K562 (cell line): ENCODE measurements around the gene APBA2. TPM values are rescaled to one million over a fixed set of nuclear protein-coding genes. Genes with fewer than 3 reads are reported as not detected.

Source experiments
- ATAC-seq: fragments of 200-7000 bp; cut with Tn5 transposase; 3 replicates; pipeline ENCODE4 v1.9.1; 2020; ENCODE audit warnings: moderate library complexity
- BruUV-seq: library from RNA; stranded (reverse); fragments of 400-500 nt; replicated peaks from 2 replicates; lab custom pipeline; 2021; lab: Mats Ljungman, UMichigan
- CTCF ChIA-PET: fragments of 300-600 bp; formaldehyde crosslinking; extraction: SDS; loops from one replicate; lab custom pipeline; 2021; ENCODE audit warnings: low intra/inter-chr PET ratio; lab: Yijun Ruan, JAX
- POLR2A ChIA-PET: fragments of 300-600, 350-650 bp; sonication (Branson Sonifier 250); formaldehyde crosslinking; extraction: SDS; loops from one replicate; lab custom pipeline; 2021; ENCODE audit warnings: antibody characterized with exemption, inconsistent platforms; lab: Yijun Ruan, JAX
- DNase-seq, 4 experiments: peaks; one replicate each; pipeline versions ENCODE4 v3.0.0 to v3.0.0-alpha.2; 2011 to 2018; ENCODE audit warnings: low spot score in 3 of 4, mixed read lengths in 3 of 4; ENCODE audit errors: extremely low read depth in 1 of 4
- FAIRE-seq: peaks from 2 replicates; lab custom pipeline; 2011; peaks lifted over from hg19 to GRCh38; lab: Jason Lieb, UNC
- H2AFZ ChIP-seq: 2 replicates; pipeline ENCODE4 v1.6.0; 2011; ENCODE audit warnings: low read depth, low read length, control low read depth, inconsistent platforms
- H3K27ac ChIP-seq: fragments of 200-600 bp; 3 replicates; pipeline ENCODE4 v1.8.0; 2011; ENCODE audit warnings: low read depth, mild to moderate bottlenecking, control low read depth, inconsistent platforms, low read length, moderate library complexity, mixed read lengths; ENCODE audit errors: extremely low read depth
- H3K27me3 ChIP-seq, 2 experiments: fragments of 300-600 bp in 1 of 2; 2 replicates in 1 of 2; 3 replicates in 1 of 2; pipeline versions ENCODE4 v1.6.0 to v1.8.0; 2011; ENCODE audit warnings: inconsistent platforms in 2 of 2, low read length in 2 of 2, mild to moderate bottlenecking in 1 of 2, mixed read lengths in 1 of 2, moderate library complexity in 1 of 2; ENCODE audit not compliant: control insufficient read depth in 2 of 2, insufficient read depth in 2 of 2
- H3K36me3 ChIP-seq: fragments of 300-600 bp; 3 replicates; pipeline ENCODE4 v1.8.0; 2011; ENCODE audit warnings: mild to moderate bottlenecking, low read length, inconsistent platforms; ENCODE audit not compliant: control insufficient read depth, insufficient read depth
- H3K4me1 ChIP-seq, 2 experiments: fragments of 200-600 bp in 1 of 2; replicated peaks in 1 of 2; 2 replicates in 1 of 2; 3 replicates in 1 of 2; pipeline versions ENCODE4 v1.5.1 to v1.8.0; 2011; ENCODE audit warnings: inconsistent platforms in 2 of 2, low read length in 2 of 2, mild to moderate bottlenecking in 1 of 2, mixed read lengths in 1 of 2, moderate library complexity in 1 of 2; ENCODE audit not compliant: control insufficient read depth in 2 of 2, insufficient read depth in 2 of 2
- H3K4me2 ChIP-seq: 2 replicates; pipeline ENCODE4 v1.6.1; 2011; ENCODE audit warnings: low read length, control low read depth, inconsistent platforms, mixed read lengths; ENCODE audit not compliant: insufficient read depth
- H3K4me3 ChIP-seq: fragments of 200-600 bp; sonication (generic), shearing (Covaris generic); 2 replicates; pipeline ENCODE4 v1.5.1; 2016; ENCODE audit warnings: control low read depth, inconsistent platforms
- H3K79me2 ChIP-seq: fragments of 200-600 bp; 3 replicates; pipeline ENCODE4 v1.8.0; 2011; ENCODE audit warnings: low read length, inconsistent platforms; ENCODE audit not compliant: control insufficient read depth, insufficient read depth
- H3K9ac ChIP-seq, 2 experiments: 2 replicates each; pipeline versions ENCODE4 v1.6.0 to v1.6.1; 2011; ENCODE audit warnings: low read depth in 2 of 2, low read length in 2 of 2, control low read depth in 1 of 2, inconsistent platforms in 1 of 2, mild to moderate bottlenecking in 1 of 2, mixed read lengths in 1 of 2; ENCODE audit not compliant: insufficient read depth in 1 of 2
- H3K9me1 ChIP-seq: one replicate; pipeline ENCODE4 v1.6.0; 2011; ENCODE audit warnings: inconsistent platforms, mild to moderate bottlenecking, low read length, moderate library complexity; ENCODE audit not compliant: control insufficient read depth, insufficient read depth
- H3K9me3 ChIP-seq: replicated peaks from 2 replicates; pipeline ENCODE4 v1.5.1; 2011; ENCODE audit warnings: low read depth, low read length, inconsistent platforms; ENCODE audit not compliant: control insufficient read depth, insufficient read depth
- H4K20me1 ChIP-seq: replicated peaks from 2 replicates; pipeline ENCODE4 v1.6.1; 2011; ENCODE audit warnings: low read length, inconsistent platforms, mixed read lengths; ENCODE audit not compliant: control insufficient read depth, insufficient read depth
- DACH1 ChIP-seq: fragments of 450-650 bp; IDR thresholded peaks from 2 replicates; pipeline ENCODE4 v1.6.1; 2018; ENCODE audit not compliant: partially characterized antibody
- TAL1 ChIP-seq: fragments of 450-650 bp; IDR thresholded peaks from 2 replicates; pipeline ENCODE4 v1.6.1; 2016; ENCODE audit warnings: mild to moderate bottlenecking
- ZNF232 ChIP-seq: sonication (generic); formaldehyde crosslinking; IDR thresholded peaks from 2 replicates; pipeline ENCODE4 v1.8.0; 2022; ENCODE audit warnings: mild to moderate bottlenecking, missing genetic modification reagents
- WGBS: fragments of 100-300 bp; shearing (Covaris generic); methylation state at CpG from one replicate; pipeline ENCODE4 v1.1.6; 2016; ENCODE audit warnings: low coverage, mixed read lengths; ENCODE audit not compliant: insufficient coverage; ENCODE audit errors: missing lambda C conversion rate; 5-methylcytosine and 5-hydroxymethylcytosine counted together
- in situ Hi-C: fragments of 300-500 bp; cut with MboI; formaldehyde crosslinking; loops from 4 replicates; pipeline ENCODE4 v1.15.0; 2018; ENCODE audit warnings: inconsistent platforms, mixed read lengths
- intact Hi-C: fragments of 100-400 bp; cut with micrococcal nuclease; formaldehyde crosslinking; loops from 2 replicates; pipeline ENCODE4 v1.14.2; 2022
- polyA plus RNA-seq, 8 experiments: library from polyadenylated mRNA; depleted of rRNA in 4 of 8; stranded (reverse) in 5 of 8; unstranded in 3 of 8; fragments of >200 nt; fragmentation: Nextera tagmentation in 2 of 8; fragmentation: Illumina TruSeq in 1 of 8; extraction: Ambion mirVana in 2 of 8; extraction: Trizol in 1 of 8; gene quantifications; 2 replicates each; pipeline versions ENCODE4 v1.2.1 to v1.2.3, GENCODE V29; 2011 to 2014; ENCODE audit warnings: inconsistent platforms in 1 of 8, missing spikeins in 1 of 8
- total RNA-seq, 7 experiments: library from RNA; depleted of rRNA in 6 of 7; stranded (reverse); fragments of >200 nt in 6 of 7; fragmentation: Illumina TruSeq in 2 of 7; extraction: Trizol in 2 of 7; gene quantifications; 2 replicates each; pipeline versions ENCODE4 v1.2.1 to v1.2.3, GENCODE V29; 2011 to 2021; ENCODE audit warnings: low replicate concordance in 1 of 7
- TF ChIP-seq, protein P1 (sequence below): fragments of 450-650 bp; IDR thresholded peaks from 2 replicates; pipeline ENCODE4 v1.6.1; 2016; ENCODE audit warnings: mild to moderate bottlenecking, moderate library complexity

Gene APBA2
- total and polyA plus RNA-seq, 9 of the 15 experiments (the other 6 are each of a cell fraction or from before 2014, with no cell fraction given), result 0.24 to 40.9 (median 25.2) TPM

DNA sequence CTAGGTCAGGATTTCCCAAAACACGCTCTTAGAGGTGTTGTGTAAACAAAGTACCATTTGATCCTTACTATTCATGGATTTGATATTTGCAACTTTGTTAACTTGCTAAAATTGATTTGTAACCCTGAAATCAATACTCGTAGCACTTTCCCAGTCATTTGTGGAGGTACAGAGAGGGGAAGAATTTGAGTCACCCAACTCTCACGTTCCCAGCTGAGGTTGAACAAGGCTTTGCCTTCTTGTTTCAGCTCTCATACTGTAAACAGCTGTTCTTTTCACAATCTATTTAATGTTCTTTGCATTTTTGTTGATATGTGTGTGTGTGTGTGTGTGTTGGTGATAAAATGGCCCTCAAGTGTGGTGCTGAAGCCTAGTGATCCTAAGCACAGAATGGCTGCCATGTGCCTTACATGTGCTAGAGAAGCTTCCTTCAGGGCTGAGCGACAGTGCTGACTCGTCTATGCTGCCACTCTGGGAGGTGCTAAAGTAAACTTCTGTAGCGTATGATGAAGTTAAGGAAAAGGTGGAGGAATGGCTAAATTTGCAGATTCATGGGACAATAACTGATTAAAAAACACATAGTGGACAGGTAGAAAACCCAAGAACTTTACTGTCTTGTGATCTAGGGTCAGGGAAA is 173.2 kb downstream of the APBA2 start:
- H3K9me3 ChIP-seq, result no peaks in the 10 kb centered on the region
- H3K27ac ChIP-seq, result no peak overlapping the region
- H3K4me2 ChIP-seq, result no peak overlapping the region
- no peak overlapping the region for H3K4me3 ChIP-seq
- no peak for DNase-seq
- intact Hi-C loops (no loop called here), in situ Hi-C loops (no loop called here)
- H3K9me1 ChIP-seq, result no peaks in the 10 kb centered on the region
- no peak overlapping the region for H3K9ac ChIP-seq
- FAIRE-seq, result no peak
- ChIA-PET CTCF (no interaction called here), POLR2A (no interaction called here)
- 67% methylated on average over 6 of the region's 6 CpGs for WGBS
- TF ChIP-seq, protein P1, sequence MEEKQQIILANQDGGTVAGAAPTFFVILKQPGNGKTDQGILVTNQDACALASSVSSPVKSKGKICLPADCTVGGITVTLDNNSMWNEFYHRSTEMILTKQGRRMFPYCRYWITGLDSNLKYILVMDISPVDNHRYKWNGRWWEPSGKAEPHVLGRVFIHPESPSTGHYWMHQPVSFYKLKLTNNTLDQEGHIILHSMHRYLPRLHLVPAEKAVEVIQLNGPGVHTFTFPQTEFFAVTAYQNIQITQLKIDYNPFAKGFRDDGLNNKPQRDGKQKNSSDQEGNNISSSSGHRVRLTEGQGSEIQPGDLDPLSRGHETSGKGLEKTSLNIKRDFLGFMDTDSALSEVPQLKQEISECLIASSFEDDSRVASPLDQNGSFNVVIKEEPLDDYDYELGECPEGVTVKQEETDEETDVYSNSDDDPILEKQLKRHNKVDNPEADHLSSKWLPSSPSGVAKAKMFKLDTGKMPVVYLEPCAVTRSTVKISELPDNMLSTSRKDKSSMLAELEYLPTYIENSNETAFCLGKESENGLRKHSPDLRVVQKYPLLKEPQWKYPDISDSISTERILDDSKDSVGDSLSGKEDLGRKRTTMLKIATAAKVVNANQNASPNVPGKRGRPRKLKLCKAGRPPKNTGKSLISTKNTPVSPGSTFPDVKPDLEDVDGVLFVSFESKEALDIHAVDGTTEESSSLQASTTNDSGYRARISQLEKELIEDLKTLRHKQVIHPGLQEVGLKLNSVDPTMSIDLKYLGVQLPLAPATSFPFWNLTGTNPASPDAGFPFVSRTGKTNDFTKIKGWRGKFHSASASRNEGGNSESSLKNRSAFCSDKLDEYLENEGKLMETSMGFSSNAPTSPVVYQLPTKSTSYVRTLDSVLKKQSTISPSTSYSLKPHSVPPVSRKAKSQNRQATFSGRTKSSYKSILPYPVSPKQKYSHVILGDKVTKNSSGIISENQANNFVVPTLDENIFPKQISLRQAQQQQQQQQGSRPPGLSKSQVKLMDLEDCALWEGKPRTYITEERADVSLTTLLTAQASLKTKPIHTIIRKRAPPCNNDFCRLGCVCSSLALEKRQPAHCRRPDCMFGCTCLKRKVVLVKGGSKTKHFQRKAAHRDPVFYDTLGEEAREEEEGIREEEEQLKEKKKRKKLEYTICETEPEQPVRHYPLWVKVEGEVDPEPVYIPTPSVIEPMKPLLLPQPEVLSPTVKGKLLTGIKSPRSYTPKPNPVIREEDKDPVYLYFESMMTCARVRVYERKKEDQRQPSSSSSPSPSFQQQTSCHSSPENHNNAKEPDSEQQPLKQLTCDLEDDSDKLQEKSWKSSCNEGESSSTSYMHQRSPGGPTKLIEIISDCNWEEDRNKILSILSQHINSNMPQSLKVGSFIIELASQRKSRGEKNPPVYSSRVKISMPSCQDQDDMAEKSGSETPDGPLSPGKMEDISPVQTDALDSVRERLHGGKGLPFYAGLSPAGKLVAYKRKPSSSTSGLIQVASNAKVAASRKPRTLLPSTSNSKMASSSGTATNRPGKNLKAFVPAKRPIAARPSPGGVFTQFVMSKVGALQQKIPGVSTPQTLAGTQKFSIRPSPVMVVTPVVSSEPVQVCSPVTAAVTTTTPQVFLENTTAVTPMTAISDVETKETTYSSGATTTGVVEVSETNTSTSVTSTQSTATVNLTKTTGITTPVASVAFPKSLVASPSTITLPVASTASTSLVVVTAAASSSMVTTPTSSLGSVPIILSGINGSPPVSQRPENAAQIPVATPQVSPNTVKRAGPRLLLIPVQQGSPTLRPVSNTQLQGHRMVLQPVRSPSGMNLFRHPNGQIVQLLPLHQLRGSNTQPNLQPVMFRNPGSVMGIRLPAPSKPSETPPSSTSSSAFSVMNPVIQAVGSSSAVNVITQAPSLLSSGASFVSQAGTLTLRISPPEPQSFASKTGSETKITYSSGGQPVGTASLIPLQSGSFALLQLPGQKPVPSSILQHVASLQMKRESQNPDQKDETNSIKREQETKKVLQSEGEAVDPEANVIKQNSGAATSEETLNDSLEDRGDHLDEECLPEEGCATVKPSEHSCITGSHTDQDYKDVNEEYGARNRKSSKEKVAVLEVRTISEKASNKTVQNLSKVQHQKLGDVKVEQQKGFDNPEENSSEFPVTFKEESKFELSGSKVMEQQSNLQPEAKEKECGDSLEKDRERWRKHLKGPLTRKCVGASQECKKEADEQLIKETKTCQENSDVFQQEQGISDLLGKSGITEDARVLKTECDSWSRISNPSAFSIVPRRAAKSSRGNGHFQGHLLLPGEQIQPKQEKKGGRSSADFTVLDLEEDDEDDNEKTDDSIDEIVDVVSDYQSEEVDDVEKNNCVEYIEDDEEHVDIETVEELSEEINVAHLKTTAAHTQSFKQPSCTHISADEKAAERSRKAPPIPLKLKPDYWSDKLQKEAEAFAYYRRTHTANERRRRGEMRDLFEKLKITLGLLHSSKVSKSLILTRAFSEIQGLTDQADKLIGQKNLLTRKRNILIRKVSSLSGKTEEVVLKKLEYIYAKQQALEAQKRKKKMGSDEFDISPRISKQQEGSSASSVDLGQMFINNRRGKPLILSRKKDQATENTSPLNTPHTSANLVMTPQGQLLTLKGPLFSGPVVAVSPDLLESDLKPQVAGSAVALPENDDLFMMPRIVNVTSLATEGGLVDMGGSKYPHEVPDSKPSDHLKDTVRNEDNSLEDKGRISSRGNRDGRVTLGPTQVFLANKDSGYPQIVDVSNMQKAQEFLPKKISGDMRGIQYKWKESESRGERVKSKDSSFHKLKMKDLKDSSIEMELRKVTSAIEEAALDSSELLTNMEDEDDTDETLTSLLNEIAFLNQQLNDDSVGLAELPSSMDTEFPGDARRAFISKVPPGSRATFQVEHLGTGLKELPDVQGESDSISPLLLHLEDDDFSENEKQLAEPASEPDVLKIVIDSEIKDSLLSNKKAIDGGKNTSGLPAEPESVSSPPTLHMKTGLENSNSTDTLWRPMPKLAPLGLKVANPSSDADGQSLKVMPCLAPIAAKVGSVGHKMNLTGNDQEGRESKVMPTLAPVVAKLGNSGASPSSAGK, result peak; percentile 39; the same call in 1 of the 2 replicates
- no peak for TF ChIP-seq TAL1
- TF ChIP-seq DACH1, result peak; percentile 8
- no peak for TF ChIP-seq ZNF232 (CRISPR knock-in tag)
- no peaks in the 10 kb centered on the region for H3K27me3 ChIP-seq
- H3K36me3 ChIP-seq, result no peaks in the 10 kb centered on the region
- peaks cover 2% of the 10 kb centered on the region; the same call in 2 of the 3 replicates for H3K79me2 ChIP-seq
- H3K4me1 ChIP-seq, result peaks cover 0 to 16% of the 10 kb centered on the region in 2 experiments; a peak in 3 of 5 replicates
- no peak overlapping the region for H2AFZ ChIP-seq
- no TSS peak for BruUV-seq
- peaks cover 11% of the 10 kb centered on the region for H4K20me1 ChIP-seq
- ATAC-seq, result no peak
